ENCODE measurements around the gene FCHSD2.

DNA sequence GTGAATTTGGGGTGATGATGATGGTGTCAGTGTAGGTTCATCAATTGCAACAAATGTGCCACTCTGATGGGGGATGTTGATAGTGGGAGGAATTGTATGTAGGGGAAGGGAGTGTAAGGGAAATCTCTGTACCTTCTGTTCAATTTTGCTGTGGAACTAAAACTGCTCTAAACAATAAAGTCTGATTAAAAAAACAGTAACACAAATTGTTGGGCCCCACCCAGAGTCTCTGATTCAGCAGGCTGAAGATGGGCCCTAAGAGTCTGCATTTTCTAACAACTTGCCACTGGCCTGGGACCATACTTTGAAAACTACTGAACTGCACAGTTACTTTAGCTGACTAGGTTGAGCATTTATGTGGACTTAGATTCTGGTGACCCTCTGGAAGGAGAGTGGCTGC is 214.7 kb downstream of the FCHSD2 start:
- TF ChIP-seq, protein P1, sequence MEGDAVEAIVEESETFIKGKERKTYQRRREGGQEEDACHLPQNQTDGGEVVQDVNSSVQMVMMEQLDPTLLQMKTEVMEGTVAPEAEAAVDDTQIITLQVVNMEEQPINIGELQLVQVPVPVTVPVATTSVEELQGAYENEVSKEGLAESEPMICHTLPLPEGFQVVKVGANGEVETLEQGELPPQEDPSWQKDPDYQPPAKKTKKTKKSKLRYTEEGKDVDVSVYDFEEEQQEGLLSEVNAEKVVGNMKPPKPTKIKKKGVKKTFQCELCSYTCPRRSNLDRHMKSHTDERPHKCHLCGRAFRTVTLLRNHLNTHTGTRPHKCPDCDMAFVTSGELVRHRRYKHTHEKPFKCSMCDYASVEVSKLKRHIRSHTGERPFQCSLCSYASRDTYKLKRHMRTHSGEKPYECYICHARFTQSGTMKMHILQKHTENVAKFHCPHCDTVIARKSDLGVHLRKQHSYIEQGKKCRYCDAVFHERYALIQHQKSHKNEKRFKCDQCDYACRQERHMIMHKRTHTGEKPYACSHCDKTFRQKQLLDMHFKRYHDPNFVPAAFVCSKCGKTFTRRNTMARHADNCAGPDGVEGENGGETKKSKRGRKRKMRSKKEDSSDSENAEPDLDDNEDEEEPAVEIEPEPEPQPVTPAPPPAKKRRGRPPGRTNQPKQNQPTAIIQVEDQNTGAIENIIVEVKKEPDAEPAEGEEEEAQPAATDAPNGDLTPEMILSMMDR (IDR thresholded peaks at IDR 0.05; ENCODE audit: low read depth, low read length): no peak
- TF ChIP-seq MYC (IDR thresholded peaks at IDR 0.05; ENCODE audit: low read depth, low read length) (no peak), POLR2A (IDR thresholded peaks at IDR 0.05; ENCODE audit: extremely low read depth, insufficient read length) (no peak)

Data from NB4 (cell line).